Measurements from ENCODE around the gene RNF126.

DNA sequence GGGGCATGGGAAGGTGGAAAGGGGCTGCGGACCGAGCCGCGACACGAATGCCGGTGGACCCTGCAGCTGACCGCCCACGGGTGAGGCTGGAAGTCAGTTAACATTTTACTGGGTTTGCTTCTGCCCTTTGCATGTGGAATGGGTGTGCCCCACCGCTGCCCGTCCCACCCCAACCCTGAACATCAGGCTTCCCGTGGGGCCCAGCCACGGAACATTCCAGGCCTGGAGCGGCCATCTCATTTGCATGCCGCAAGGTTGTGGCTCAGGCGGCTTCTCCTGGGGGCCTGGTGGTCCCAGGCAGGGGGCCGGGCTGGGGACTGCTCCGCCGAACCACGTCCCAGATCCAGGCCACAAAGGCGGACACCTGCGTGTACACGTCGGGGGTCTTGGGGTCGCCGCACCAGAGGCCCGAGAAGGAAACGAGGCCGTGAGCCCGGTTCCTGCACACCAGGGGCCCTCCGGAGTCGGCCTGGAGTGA is 22.5 kb upstream of the RNF126 start:
- TF ChIP-seq, protein P1, sequence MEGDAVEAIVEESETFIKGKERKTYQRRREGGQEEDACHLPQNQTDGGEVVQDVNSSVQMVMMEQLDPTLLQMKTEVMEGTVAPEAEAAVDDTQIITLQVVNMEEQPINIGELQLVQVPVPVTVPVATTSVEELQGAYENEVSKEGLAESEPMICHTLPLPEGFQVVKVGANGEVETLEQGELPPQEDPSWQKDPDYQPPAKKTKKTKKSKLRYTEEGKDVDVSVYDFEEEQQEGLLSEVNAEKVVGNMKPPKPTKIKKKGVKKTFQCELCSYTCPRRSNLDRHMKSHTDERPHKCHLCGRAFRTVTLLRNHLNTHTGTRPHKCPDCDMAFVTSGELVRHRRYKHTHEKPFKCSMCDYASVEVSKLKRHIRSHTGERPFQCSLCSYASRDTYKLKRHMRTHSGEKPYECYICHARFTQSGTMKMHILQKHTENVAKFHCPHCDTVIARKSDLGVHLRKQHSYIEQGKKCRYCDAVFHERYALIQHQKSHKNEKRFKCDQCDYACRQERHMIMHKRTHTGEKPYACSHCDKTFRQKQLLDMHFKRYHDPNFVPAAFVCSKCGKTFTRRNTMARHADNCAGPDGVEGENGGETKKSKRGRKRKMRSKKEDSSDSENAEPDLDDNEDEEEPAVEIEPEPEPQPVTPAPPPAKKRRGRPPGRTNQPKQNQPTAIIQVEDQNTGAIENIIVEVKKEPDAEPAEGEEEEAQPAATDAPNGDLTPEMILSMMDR (IDR thresholded peaks at IDR 0.05; ENCODE audit: insufficient read depth, low read depth, low read length): no peak
- no peak for TF ChIP-seq EZH2 (IDR thresholded peaks at IDR 0.05; ENCODE audit: insufficient read depth, low read length)

All from astrocyte (in vitro differentiated cells and primary cell).